Measurements from ENCODE around the gene EXOSC10.
"Not testable (repeated sequence)": the region's sequence is repeated elsewhere in the genome, so short reads cannot be mapped to it uniquely, and the experiment has no call there.

The EXOSC10 gene

GRCh38 chr1:11059968-11060830 lies 39.5 kb downstream of the EXOSC10 start, which contains the start of gene SRM:
Gene SRM, minus strand, starts transcription at chr1:11060018. Its CDS starts 75 bp downstream, at chr1:11059943.
- DNase-seq: peak; percentile 73

DNA sequence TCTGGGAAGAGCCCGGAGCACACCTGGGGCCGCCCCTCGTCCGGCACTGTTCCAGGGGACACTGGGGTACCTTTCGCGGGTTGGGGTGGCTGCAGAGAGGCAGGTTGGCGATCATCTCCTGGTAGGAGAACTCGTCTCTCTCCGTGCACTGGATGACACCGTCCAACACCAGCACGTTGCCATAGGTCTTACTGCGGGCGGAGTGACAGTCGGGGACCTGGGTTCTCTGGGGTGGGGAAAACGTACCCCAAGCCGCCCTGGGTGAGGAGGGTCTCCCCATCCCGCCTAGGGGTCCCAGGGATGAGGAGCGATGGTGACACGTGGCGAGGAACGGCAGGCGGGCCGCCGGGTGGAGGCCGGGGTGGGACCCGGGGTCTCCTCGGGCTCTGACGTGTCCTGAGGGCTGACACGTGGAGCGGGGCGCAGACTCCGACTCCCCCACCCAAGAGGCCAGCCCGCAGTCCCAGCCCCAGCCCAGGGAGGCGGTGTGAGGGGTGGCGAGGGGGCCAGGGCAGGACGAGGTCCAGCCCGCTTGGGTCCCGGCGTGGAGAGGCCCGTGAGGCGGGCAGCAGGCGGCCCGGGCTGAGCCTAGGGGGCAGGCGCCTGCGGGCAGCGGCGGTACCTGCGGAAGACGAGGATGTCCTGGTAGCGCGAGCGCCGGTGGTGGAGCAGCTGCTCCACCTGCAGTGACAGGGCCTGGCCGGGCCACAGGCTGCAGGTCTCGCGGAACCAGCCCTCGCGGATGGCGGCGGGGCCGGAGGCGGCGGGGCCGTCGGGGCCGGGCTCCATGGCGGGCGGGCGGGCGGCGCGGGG lies 40.3 kb downstream of the EXOSC10 start:
- DNase-seq: no peak

- no peak for DNase-seq
Observed at GRCh38 chr1:11058595-11059154, 41.0 kb downstream of the EXOSC10 start.

DNA sequence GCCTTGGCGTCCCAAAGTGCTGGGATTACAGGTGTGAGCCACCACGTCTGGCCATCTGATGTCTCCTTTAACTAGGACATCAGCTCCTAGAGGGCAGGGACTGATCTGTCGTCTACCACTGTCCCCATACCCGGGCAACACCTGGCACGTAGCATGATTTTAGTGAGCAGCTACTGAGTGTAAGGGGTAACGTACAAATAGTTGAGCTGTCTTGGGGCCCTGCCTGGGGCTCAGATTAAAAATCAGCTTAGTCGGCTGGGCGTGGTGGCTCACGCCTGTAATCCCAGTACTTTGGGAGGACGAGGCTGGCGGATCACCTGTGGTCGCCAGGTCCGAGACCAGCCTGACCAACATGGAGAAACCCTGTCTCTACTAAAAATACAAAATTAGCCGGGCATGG lies 41.6 kb downstream of the EXOSC10 start:
- no peak for DNase-seq

GRCh38 chr1:11057477-11057876 lies 42.2 kb downstream of the EXOSC10 start:
- DNase-seq: no peak

- no peak for DNase-seq
Observed at GRCh38 chr1:11056504-11056903, 43.2 kb downstream of the EXOSC10 start.

DNA sequence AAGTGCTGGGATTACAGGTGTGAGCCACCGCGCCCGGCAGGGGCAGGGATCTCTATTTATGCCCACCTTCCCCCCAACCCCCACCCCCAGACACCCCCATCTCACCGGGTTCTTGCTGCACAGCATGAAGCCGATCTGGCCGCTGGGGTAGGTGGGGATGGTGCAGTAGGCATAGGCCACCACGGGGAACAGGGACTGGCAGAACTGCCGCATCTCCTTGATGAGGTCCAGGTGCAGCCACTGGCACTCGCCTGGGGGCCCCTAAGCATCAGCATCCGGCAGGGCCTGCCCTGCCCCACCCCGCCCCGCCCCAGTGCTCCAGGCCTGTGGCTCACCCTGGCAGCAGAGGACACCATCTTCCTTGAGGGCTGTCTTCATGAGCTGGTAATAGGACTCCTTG lies 44.0 kb downstream of the EXOSC10 start:
- no peak for DNase-seq

- DNase-seq: no peak
Observed at GRCh38 chr1:11054666-11055065, 45.0 kb downstream of the EXOSC10 start.

DNA sequence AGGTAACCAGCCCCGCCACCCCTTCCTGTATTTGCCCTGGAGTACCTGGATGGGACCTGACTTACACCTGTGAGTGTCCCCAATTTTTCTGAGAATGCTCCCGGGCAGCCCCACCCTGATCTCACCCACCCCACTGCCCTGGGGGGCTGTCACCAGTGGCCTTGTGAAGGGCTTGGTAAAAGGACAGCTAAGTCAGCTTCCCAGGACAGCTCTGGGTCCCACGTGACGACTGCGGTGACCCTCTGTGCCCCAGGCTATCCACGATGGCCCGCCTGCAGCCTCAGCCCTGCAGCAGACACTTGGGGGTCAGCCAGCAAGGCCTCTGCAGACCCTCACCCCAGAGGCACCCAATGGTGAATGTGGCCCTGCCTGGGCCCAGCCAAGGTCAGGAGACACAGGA lies 45.5 kb downstream of the EXOSC10 start:
- DNase-seq: no peak

GRCh38 chr1:11053758-11054137 lies 45.9 kb downstream of the EXOSC10 start:
- no peak for DNase-seq

DNA sequence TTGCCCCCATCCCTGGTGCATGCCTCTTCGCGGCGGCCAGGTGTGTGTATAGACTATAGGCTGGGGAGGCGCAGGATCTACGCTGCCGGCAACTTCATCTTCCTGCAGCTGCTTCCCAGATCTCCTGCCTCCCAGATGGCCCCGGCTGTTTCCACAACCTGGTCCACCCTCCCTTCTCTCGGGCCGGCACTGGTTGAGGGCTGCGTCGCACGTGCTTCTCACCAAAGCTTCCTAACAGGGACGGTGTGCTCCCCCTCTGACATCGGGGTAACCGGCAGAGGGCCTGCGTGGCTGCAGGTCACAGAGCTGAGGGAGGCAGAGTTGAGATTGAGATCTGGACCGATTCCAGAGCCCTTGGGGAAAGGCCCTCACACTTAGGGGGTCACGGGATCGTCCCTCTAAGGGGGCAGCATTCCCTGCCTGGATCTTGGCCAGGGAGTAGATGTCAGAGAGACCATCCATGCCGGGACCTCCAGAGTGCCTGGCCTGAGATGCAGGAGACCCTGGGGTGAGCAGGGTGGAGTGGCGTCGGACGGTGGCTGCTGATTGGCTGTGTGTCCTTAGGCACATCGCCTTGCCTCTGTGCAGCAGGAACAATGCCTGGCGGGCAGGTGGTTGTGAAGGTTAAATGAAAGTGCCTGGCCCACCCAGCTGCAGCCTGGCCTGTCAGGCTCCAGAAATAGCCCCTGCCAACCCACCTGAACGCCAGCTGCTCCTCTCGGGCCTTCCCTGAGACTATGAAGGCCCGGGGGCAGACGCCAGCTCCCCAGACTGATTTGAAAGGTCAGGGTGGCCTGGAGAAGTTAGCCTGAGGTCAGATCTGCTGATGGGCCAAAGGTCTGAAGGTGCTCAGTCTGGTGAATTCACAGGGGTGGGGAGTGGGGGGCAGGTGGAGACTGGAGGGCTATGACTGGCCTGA lies 46.6 kb downstream of the EXOSC10 start:
- no peak for DNase-seq

DNA sequence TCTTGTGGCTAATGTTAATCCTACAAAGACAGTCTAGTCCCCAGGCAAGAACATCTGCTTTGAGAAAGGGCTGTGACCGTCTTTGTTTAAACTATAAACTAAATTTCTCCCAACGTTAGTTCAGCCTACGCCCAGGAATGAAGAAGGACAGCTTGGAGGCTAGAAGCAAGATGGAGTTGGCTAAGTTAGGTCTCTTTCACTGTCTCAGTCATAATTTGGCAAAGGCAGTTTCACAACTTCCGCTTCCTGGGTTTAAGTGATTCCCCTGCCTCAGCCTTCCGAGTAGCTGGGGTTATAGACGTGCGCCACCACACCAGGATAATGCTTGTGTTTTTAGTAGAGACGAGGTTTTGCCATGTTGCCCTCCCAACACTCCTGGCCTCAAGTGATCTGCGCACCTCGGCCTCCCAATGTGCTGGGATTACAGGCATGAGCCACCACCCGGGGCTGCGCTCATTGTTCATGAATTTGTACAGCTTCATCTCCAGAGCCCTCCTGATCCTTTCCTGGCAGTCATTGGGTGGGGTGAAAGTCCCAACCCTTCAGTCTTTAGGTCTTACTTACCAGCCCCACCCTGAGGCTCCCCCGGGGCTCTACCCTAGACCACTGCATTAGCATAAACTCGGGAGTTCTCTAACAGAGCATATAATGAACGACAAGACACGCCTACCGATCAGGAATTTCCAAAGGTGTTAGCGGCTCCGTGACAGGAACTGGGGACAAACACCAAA lies 47.7 kb downstream of the EXOSC10 start:
- DNase-seq: peak; percentile 78

- not testable (repeated sequence) for DNase-seq
Observed at GRCh38 chr1:11051121-11051520, 48.5 kb downstream of the EXOSC10 start.

- DNase-seq: no peak
Observed at GRCh38 chr1:11046625-11047365, 52.9 kb downstream of the EXOSC10 start, which contains the start of gene MASP2. Gene MASP2, minus strand, starts transcription at chr1:11047239. Its CDS starts 32 bp downstream, at chr1:11047207.

- DNase-seq: no peak
Observed at GRCh38 chr1:11046270-11046566, 53.5 kb downstream of the EXOSC10 start.

- DNase-seq: no peak
Observed at GRCh38 chr1:11045428-11046269, 54.0 kb downstream of the EXOSC10 start.

DNA sequence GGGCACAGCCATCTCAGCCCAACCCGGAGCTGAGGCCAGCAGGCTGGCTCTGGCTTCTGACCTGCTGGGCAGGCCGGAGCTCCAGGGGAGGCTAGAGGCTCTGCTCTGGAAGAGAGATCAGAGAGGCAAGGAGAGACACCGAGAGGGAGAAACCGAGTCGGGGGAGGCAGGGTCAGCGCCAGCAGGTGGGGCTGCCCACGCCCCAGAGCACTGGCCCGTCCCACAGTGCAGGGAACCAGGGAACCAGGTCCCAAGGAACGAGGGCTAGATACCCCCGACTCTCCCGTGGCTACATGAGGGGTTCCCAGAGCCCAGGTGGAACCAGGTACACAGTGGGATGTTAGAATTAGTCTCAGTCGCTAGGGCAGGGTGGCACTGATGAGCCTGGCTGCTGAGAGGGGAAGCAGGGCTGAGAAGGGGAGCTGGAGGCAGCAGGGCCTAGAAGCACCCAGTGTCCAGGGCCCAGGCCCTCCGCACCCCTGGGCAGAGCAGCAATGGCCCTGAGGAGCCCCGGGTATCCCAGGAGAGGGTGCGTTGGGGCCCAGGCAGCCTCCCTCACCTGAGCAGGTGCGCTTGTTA lies 54.7 kb downstream of the EXOSC10 start:
- no peak for DNase-seq

GRCh38 chr1:11044086-11044848 lies 55.4 kb downstream of the EXOSC10 start:
- no peak for DNase-seq
